CD8-positive, alpha-beta memory T cell (primary cell): ENCODE data around the gene COL25A1. TPM values are rescaled to one million over a fixed set of nuclear protein-coding genes. Genes with fewer than 3 reads are reported as not detected.

Source experiments
- CTCF ChIA-PET: fragments of 350-600 bp; sonication (Branson Sonifier 250); formaldehyde crosslinking; loops from one replicate; lab custom pipeline; 2021; ENCODE audit warnings: antibody characterized with exemption; lab: Charles Lee
- POLR2A ChIA-PET: fragments of 350-600 bp; sonication (Branson Sonifier 250); formaldehyde crosslinking; loops from one replicate; lab custom pipeline; 2021; ENCODE audit warnings: antibody characterized with exemption; lab: Charles Lee
- DNase-seq, 5 donors: peaks; one replicate each; pipeline versions ENCODE4 v3.0.0 to v3.0.0-alpha.2; 2020 to 2022; ENCODE audit warnings: mixed read lengths in 1 of 5
- H3K27ac ChIP-seq: one replicate; pipeline ENCODE4 v1.7.0; 2013; ENCODE audit warnings: low read depth, mild to moderate bottlenecking, low read length, moderate library complexity
- H3K27me3 ChIP-seq: 2 replicates; pipeline ENCODE4 v1.7.0; 2013; ENCODE audit warnings: low read length, mild to moderate bottlenecking; ENCODE audit not compliant: insufficient read depth, poor library complexity, severe bottlenecking
- H3K36me3 ChIP-seq: 2 replicates; pipeline ENCODE4 v1.7.0; 2013; ENCODE audit warnings: mild to moderate bottlenecking, low read length, moderate library complexity; ENCODE audit not compliant: insufficient read depth
- H3K4me1 ChIP-seq: 2 replicates; pipeline ENCODE4 v1.7.0; 2013; ENCODE audit warnings: mild to moderate bottlenecking, low read length, moderate library complexity; ENCODE audit not compliant: insufficient read depth
- H3K4me3 ChIP-seq: 2 replicates; pipeline ENCODE4 v1.7.0; 2013; ENCODE audit warnings: mild to moderate bottlenecking, low read length
- H3K9me3 ChIP-seq: 2 replicates; pipeline ENCODE4 v1.7.0; 2013; ENCODE audit warnings: mild to moderate bottlenecking, low read length
- H3K27ac Mint-ChIP-seq, 8 donors: one replicate each; pipeline ENCODE4 v1.8.0; 2020 to 2021; ENCODE audit warnings: mixed read lengths in 8 of 8, mild to moderate bottlenecking in 6 of 8, inconsistent platforms in 3 of 8, moderate library complexity in 3 of 8
- H3K27me3 Mint-ChIP-seq, 2 donors: one replicate each; pipeline ENCODE4 v1.8.0; 2020 to 2021; ENCODE audit warnings: mixed read lengths in 2 of 2, mild to moderate bottlenecking in 1 of 2, moderate library complexity in 1 of 2
- H3K36me3 Mint-ChIP-seq, 3 donors: one replicate each; pipeline ENCODE4 v1.8.0; 2020 to 2021; ENCODE audit warnings: mixed read lengths in 3 of 3, inconsistent platforms in 1 of 3, mild to moderate bottlenecking in 1 of 3
- H3K4me1 Mint-ChIP-seq, 3 donors: one replicate each; pipeline ENCODE4 v1.8.0; 2020 to 2021; ENCODE audit warnings: mixed read lengths in 3 of 3, inconsistent platforms in 1 of 3, mild to moderate bottlenecking in 1 of 3
- H3K4me3 Mint-ChIP-seq, 7 donors: one replicate each; pipeline ENCODE4 v1.8.0; 2020 to 2021; ENCODE audit warnings: mixed read lengths in 7 of 7, mild to moderate bottlenecking in 6 of 7, moderate library complexity in 4 of 7, inconsistent platforms in 2 of 7
- H3K9me3 Mint-ChIP-seq, 5 donors: one replicate each; pipeline ENCODE4 v1.8.0; 2020 to 2022; ENCODE audit warnings: mixed read lengths in 5 of 5, mild to moderate bottlenecking in 3 of 5, moderate library complexity in 2 of 5, inconsistent platforms in 1 of 5
- polyA plus RNA-seq: library from polyadenylated mRNA; unstranded; fragments of 300-500 nt; fragmentation: Illumina TruSeq; gene quantifications from one replicate; pipeline ENCODE4 v1.2.3, GENCODE V29; 2021
- total RNA-seq, 2 experiments: library from RNA; stranded (reverse); gene quantifications; one replicate each; pipeline ENCODE4 v1.2.3, GENCODE V29; 2021

The COL25A1 gene
- total and polyA plus RNA-seq, 3 experiments from 2014 or later: not detected

DNA sequence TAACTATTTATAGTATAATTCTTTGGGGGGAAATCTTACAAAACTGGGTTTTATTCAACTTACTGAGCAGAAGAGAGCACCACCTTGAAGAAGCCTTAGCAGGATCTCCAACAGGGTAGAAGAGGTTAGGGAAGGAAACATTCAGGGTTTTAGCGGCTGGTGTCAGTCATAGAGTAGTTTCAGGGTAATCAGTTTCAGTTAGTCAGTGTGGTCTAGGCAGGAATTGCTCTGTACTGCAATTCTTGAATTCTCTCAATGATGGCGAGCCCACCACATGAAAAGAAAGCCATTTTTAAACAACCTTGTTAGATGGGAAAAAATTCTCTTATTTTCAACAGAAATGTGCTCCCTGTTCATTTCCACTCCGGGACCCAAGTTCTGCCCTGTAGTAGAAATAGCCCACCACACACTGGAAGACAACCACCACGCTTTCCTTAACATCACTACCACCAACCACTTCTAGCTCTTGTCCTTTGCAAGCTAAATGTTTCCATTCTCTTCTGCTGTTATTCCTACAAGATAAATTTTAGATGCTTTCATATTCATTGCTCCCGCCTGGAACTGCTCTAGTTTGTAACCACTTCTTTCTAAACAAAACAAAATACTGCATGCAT lies 25.9 kb downstream of the COL25A1 start:
- DNase-seq: no peak
- no peak overlapping the region for H3K4me3 ChIP-seq
- no peaks in the 10 kb centered on the region for H3K4me1 ChIP-seq
- H3K9me3 ChIP-seq: no peaks in the 10 kb centered on the region
- no peaks in the 10 kb centered on the region for H3K4me1 Mint-ChIP-seq
- peaks cover 11 to 20% of the 10 kb centered on the region in 2 donors for H3K27me3 Mint-ChIP-seq
- H3K36me3 Mint-ChIP-seq: no peaks in the 10 kb centered on the region
- ChIA-PET POLR2A (no interaction called here), CTCF (no interaction called here)
- no peaks in the 10 kb centered on the region for H3K27me3 ChIP-seq
- H3K36me3 ChIP-seq: no peaks in the 10 kb centered on the region
- H3K4me3 Mint-ChIP-seq: no peak overlapping the region
- no peaks in the 10 kb centered on the region for H3K9me3 Mint-ChIP-seq
- no peak overlapping the region for H3K27ac ChIP-seq
- H3K27ac Mint-ChIP-seq: no peak overlapping the region

GRCh38 chr4:109275066-109275745 lies 27.3 kb downstream of the COL25A1 start:
- Histone ChIP-seq H3K27ac (no peak overlapping the region), H3K9me3 (no peaks in the 10 kb centered on the region), H3K27me3 (no peaks in the 10 kb centered on the region), H3K4me3 (no peak overlapping the region), H3K4me1 (no peaks in the 10 kb centered on the region), H3K36me3 (no peaks in the 10 kb centered on the region)
- no peaks in the 10 kb centered on the region for H3K36me3 Mint-ChIP-seq
- no peaks in the 10 kb centered on the region for H3K4me1 Mint-ChIP-seq
- ChIA-PET CTCF (no interaction called here), POLR2A (no interaction called here)
- no peak for DNase-seq
- no peak overlapping the region for H3K4me3 Mint-ChIP-seq
- H3K27me3 Mint-ChIP-seq: peaks cover 11 to 20% of the 10 kb centered on the region in 2 donors
- no peak overlapping the region for H3K27ac Mint-ChIP-seq
- no peaks in the 10 kb centered on the region for H3K9me3 Mint-ChIP-seq

GRCh38 chr4:109266891-109267290 lies 35.6 kb downstream of the COL25A1 start:
- H3K9me3 ChIP-seq: no peaks in the 10 kb centered on the region
- H3K27me3 Mint-ChIP-seq: peaks cover 1 to 8% of the 10 kb centered on the region in 2 donors
- H3K4me1 Mint-ChIP-seq: no peaks in the 10 kb centered on the region
- no peaks in the 10 kb centered on the region for H3K36me3 ChIP-seq
- H3K9me3 Mint-ChIP-seq: no peaks in the 10 kb centered on the region
- POLR2A ChIA-PET: no interaction called here
- H3K4me3 ChIP-seq: no peak overlapping the region
- CTCF ChIA-PET: no interaction called here
- no peak overlapping the region for H3K27ac ChIP-seq
- H3K4me1 ChIP-seq: no peaks in the 10 kb centered on the region
- H3K4me3 Mint-ChIP-seq: no peak overlapping the region
- H3K27me3 ChIP-seq: no peaks in the 10 kb centered on the region
- H3K36me3 Mint-ChIP-seq: peaks cover 0 to 3% (median 0%) of the 10 kb centered on the region in 3 donors
- no peak for DNase-seq
- H3K27ac Mint-ChIP-seq: no peak overlapping the region

DNA sequence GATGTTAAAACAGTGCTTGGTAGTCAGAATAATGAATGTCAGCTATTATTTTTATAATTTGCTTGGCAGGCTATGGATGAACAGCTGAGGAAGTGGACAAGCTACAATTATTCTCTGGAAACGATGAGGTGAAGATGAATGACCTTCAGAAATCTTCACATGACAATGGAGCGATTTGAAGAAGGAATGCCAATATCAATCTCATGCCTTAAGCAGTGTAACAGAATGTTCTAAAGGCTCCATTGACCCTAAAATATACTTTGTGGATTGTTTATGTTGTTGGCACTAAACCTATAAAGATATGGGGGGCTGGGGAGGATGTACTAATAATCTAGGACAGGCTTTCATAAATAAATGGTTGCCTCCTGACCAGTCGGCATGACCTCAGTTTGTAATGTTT lies 36.2 kb downstream of the COL25A1 start:
- CTCF ChIA-PET: no interaction called here
- H3K27me3 Mint-ChIP-seq: peaks cover 1 to 9% of the 10 kb centered on the region in 2 donors
- POLR2A ChIA-PET: no interaction called here
- H3K4me1 ChIP-seq: no peaks in the 10 kb centered on the region
- H3K9me3 ChIP-seq: no peaks in the 10 kb centered on the region
- no peak overlapping the region for H3K4me3 ChIP-seq
- no peak overlapping the region for H3K4me3 Mint-ChIP-seq
- H3K36me3 ChIP-seq: no peaks in the 10 kb centered on the region
- no peaks in the 10 kb centered on the region for H3K27me3 ChIP-seq
- no peak overlapping the region for H3K27ac ChIP-seq
- H3K27ac Mint-ChIP-seq: no peak overlapping the region
- DNase-seq: no peak
- H3K9me3 Mint-ChIP-seq: no peaks in the 10 kb centered on the region
- H3K4me1 Mint-ChIP-seq: no peaks in the 10 kb centered on the region
- peaks cover 0 to 3% (median 0%) of the 10 kb centered on the region in 3 donors for H3K36me3 Mint-ChIP-seq

DNA sequence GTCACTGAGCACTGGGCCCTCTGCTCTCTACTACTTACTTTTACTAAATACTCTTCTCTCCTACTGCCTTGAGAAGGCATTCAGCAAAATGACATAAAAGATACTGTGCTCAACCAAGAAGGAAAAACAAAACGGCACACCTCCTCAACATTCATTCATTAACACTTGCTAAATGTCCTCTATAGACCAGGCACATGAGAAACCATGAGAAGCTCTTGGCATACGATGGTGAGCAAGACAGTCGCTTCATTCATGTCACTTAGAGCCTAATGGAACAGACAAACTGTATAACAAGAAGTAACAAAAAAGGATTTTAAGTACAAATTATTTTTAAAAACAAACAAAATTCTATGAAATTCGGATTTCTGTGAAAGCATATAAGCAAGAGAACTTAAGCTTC lies 38.7 kb downstream of the COL25A1 start:
- DNase-seq: no peak
- Histone ChIP-seq H3K36me3 (no peaks in the 10 kb centered on the region), H3K4me3 (no peak overlapping the region), H3K9me3 (no peaks in the 10 kb centered on the region), H3K27me3 (no peaks in the 10 kb centered on the region), H3K4me1 (no peaks in the 10 kb centered on the region), H3K27ac (no peak overlapping the region)
- no peak overlapping the region for H3K4me3 Mint-ChIP-seq
- POLR2A ChIA-PET: interaction anchor here (0.5 kb wide), 1 partner anchor 932 kb away, joined by 3 read pairs; no protein-coding TSS in a partner anchor
- H3K36me3 Mint-ChIP-seq: peaks cover 0 to 3% (median 0%) of the 10 kb centered on the region in 3 donors
- H3K27ac Mint-ChIP-seq: no peak overlapping the region
- H3K27me3 Mint-ChIP-seq: peaks cover 1 to 14% of the 10 kb centered on the region in 2 donors
- CTCF ChIA-PET: no interaction called here
- no peaks in the 10 kb centered on the region for H3K9me3 Mint-ChIP-seq
- H3K4me1 Mint-ChIP-seq: no peaks in the 10 kb centered on the region

- DNase-seq: no peak
- Mint-ChIP-seq H3K36me3 (no peaks in the 10 kb centered on the region), H3K4me1 (no peaks in the 10 kb centered on the region), H3K9me3 (peaks cover 0 to 3% (median 0%) of the 10 kb centered on the region in 5 donors), H3K27ac (no peak overlapping the region), H3K27me3 (peaks cover 5 to 16% of the 10 kb centered on the region in 2 donors), H3K4me3 (no peak overlapping the region)
- no peak overlapping the region for H3K4me3 ChIP-seq
- no peaks in the 10 kb centered on the region for H3K36me3 ChIP-seq
- POLR2A ChIA-PET: no interaction called here
- H3K9me3 ChIP-seq: no peaks in the 10 kb centered on the region
- CTCF ChIA-PET: no interaction called here
- no peaks in the 10 kb centered on the region for H3K27me3 ChIP-seq
- H3K27ac ChIP-seq: no peak overlapping the region
- H3K4me1 ChIP-seq: no peaks in the 10 kb centered on the region
Observed at GRCh38 chr4:109256818-109257217, 45.6 kb downstream of the COL25A1 start.

DNA sequence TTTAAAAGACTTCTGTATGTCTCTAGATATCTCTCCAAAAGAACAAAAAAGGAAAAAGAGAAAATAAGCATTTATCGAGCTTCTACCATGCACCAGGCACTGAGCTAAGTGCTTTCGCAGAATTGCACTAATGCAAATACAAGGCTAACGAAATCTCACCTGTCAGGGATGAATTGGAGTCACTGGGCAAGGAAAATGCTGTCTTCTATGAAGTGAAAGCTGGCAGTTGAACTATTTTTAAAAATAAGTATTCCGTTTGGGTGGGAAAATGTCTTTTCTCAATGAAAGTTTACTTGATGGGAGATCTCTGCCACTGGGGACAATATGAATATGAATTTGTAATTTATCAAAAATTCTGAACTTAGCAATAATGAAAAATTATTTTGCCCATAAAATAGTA lies 47.6 kb downstream of the COL25A1 start:
- no peak for DNase-seq
- Histone ChIP-seq H3K36me3 (no peaks in the 10 kb centered on the region), H3K27ac (no peak overlapping the region), H3K27me3 (no peaks in the 10 kb centered on the region), H3K4me3 (no peak overlapping the region), H3K9me3 (no peaks in the 10 kb centered on the region), H3K4me1 (no peaks in the 10 kb centered on the region)
- H3K4me1 Mint-ChIP-seq: no peaks in the 10 kb centered on the region
- peaks cover 5 to 12% of the 10 kb centered on the region in 2 donors for H3K27me3 Mint-ChIP-seq
- no peak overlapping the region for H3K4me3 Mint-ChIP-seq
- H3K27ac Mint-ChIP-seq: no peak overlapping the region
- peaks cover 0 to 3% (median 0%) of the 10 kb centered on the region in 5 donors for H3K9me3 Mint-ChIP-seq
- POLR2A ChIA-PET: no interaction called here
- no peaks in the 10 kb centered on the region for H3K36me3 Mint-ChIP-seq
- CTCF ChIA-PET: no interaction called here

- H3K27me3 ChIP-seq: no peaks in the 10 kb centered on the region
- H3K4me1 ChIP-seq: no peaks in the 10 kb centered on the region
- no peaks in the 10 kb centered on the region for H3K9me3 ChIP-seq
- H3K27ac Mint-ChIP-seq: no peak overlapping the region
- no peak overlapping the region for H3K4me3 ChIP-seq
- no peaks in the 10 kb centered on the region for H3K36me3 ChIP-seq
- DNase-seq: no peak
- no peak overlapping the region for H3K27ac ChIP-seq
- H3K4me3 Mint-ChIP-seq: no peak overlapping the region
- peaks cover 8 to 11% of the 10 kb centered on the region in 2 donors for H3K27me3 Mint-ChIP-seq
- H3K36me3 Mint-ChIP-seq: no peaks in the 10 kb centered on the region
- peaks cover 0 to 3% (median 0%) of the 10 kb centered on the region in 5 donors for H3K9me3 Mint-ChIP-seq
- no peaks in the 10 kb centered on the region for H3K4me1 Mint-ChIP-seq
- POLR2A ChIA-PET: no interaction called here
- CTCF ChIA-PET: no interaction called here
Observed at GRCh38 chr4:109251396-109251795, 51.1 kb downstream of the COL25A1 start.
